ENCODE measurements around the gene FRMD3.

GRCh38 chr9:83449983-83450382 lies 88.2 kb downstream of the FRMD3 start:
- TF ChIP-seq CTCF (conservative IDR thresholded peaks at IDR 0.05; ENCODE audit: low read length) (no peak), EZH2phosphoT487 (IDR thresholded peaks at IDR 0.05; ENCODE audit: borderline replicate concordance) (no peak)
